ENCODE results near the gene TLL1.

DNA sequence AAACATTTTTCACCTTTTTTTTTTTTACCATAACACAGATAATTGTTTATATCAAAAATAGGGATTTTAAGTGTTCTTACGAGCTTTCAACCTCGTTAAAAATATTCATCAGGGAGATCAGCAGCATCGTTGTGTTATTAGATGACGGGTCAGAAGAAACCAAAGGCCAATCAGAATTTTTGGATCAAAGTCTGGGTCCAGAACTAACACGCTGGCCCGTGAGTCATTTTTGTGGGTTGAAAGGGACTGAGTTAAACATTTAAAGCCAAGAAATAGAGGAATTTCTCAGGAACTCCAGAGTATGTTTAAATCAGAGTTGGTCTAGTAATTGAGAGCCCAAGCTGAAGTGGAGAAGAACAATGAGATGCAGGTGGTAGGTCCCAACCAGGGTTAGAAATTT is 170.8 kb downstream of the TLL1 start:
- TF ChIP-seq CTCF (IDR thresholded peaks at IDR 0.05) (no peak), POLR2A (IDR thresholded peaks at IDR 0.05) (no peak)
